Femur (tissue), 1 donor: Measurements from ENCODE around the gene UFSP2.
"Not testable (repeated sequence)": the region's sequence is repeated elsewhere in the genome, so short reads cannot be mapped to it uniquely, and the experiment has no call there.

ENCODE experiments used
- DNase-seq: peaks from one replicate; pipeline ENCODE4 v3.0.0-alpha.2; 2017

Gene UFSP2

DNA sequence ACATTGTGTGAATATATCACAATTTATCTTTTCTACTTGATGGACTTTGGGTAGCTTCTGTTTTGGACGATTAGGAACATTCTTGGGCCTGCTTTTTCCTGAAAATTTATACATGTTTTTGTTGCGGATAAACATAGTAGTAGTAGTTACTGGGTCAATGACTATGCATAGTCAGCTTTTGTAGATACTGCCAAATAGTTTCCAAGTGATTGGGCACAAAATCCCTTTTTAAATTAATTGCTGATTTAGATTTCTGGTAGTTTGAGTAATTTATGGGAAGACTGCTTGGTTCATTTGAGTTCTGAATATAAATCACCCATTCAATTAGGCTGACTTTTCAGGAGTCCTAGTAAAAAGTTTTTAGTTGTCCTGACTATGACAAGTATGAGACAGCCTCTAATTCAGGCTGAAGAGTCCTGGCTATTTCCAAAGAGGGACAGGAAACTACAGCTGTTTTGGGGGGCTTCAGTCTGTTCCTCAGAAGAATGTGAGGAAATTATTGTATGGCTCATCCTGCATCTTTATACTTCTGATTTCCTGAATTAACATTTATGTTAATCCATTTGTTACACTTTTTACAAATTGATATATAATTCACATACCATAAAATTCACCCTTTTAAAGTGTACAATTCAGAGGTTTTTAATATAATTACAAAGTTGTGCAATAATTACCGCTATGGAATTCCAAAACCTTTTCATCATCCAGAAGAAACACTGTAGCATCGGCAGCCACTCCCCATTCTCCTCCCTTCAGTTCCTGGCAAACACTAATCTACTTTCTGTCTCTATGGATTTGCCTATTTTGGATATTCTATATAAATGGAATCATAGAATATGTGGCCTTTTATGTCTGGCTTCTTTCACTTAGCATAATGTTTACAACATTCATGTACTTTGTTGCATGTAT, 44.2 kb downstream of the UFSP2 start:
- no peak for DNase-seq

DNA sequence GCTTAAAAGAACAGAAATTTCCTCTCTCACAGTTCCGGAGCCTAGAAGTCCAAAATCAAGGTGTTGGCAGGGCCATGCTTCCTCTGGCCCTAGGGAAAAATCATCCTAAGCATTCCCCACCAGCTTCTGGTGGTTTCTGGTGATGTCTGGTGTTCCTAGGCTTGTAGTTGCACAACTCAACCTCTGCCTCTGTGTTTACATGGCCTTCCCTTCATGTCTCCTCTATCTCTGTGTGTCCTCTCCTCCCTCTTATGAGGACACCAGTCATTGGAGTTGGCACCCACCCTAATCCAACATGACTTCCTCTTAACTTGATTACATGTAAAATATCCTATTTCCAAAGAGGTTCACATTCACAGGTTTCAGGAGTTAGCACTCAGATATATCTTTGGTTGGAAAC, 45.4 kb downstream of the UFSP2 start:
- no peak for DNase-seq

DNA sequence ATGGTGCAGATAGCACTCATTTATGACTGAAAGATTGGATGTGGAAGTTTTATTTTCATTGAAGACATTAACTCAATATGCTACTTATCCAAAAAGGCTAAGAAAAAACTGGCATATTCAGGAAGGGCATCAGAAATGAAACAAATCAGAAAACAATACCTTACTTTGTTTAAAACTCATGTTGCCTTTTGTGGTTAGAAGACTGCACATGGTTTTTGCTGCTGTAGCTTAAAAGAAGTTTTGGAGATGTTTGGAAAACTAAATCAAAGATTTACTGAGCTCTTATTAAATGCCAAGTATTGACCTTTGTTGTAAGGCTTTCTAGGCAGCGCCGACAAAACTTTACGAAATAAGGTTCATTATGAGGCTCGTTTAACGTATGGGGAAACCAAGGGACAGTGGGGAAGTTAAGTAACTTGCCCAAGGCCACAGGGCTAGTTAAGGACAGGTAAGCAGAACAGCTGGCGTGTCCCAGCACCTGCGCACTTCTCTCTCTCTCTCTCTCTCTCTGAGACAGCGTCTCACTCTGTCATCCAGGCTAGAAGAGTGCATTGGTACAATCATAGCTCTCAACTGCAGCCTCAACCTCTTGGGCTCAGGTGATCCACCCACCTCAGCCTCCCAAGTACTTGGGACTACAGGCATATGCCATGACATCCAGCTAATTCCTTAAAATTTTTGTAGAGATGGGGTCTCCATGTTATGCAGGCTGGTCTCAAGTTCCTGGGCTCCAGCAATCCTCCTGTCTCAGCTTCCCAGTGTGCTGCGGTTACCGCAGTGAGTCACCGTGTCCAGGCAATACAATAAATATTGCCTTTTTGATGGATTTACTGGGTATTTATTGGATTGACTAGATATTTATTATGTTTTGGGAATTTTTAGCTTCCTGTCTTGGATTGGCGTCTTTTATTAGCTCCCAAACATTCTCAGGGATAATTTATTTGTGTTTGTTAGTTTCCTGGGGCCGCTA, 46.2 kb downstream of the UFSP2 start:
- DNase-seq, result no peak

DNA sequence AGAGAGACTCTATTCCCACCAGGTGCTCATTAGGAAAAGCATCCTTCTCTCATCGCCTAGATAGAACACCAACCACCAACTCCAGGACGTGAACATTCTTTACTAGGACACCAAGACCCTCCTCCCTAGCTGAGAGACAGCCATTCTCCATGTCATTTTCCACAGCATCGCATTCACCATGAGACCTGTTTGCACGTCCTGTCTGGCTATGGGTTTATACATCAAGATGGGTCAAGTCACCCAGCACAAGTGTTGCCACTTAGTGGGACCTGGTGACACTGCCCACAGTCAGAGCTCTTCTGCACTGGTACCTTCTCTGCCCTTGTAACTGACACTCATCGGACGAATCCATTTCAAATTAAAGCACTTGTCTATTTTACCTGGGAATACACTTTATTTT, 47.5 kb downstream of the UFSP2 start:
- no peak for DNase-seq

DNA sequence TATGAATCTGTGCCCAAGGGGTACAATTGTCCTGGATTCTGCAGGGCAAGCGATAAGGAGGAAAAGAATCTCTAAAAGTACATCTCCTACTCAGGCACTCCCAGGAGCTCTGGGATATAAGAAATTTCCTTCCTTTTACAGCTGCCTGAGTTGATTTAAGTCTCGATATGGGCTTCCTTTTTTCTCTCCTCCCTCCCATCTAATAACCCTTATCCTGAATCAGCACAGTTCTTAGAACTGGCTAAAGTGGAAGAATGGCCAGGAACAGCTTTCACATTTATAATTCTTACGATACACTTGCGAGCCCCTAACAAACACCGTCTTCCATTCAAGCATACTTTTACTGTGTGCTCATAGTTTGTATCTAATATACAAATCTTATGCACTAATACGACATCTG, 51.2 kb downstream of the UFSP2 start:
- DNase-seq, result no peak

DNA sequence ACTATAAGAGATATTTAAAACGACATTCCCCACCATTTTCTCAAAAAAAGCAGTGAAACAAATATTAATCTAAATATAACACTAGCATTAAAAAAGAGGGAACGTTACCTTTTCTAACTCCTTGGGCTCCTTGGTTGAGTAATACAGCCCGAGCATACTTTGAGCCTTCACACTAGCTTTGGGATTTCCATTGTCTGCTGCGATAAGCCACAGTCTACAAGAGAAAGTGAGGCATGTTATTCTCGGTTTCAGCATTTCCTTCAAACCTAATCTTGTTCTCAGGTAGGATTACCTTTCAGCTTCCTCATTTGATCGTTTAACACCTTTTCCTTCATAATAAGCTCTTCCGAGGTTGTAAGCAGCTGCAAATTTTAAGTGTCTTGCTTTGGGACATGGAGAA, 51.7 kb downstream of the UFSP2 start:
- DNase-seq, result no peak

DNA sequence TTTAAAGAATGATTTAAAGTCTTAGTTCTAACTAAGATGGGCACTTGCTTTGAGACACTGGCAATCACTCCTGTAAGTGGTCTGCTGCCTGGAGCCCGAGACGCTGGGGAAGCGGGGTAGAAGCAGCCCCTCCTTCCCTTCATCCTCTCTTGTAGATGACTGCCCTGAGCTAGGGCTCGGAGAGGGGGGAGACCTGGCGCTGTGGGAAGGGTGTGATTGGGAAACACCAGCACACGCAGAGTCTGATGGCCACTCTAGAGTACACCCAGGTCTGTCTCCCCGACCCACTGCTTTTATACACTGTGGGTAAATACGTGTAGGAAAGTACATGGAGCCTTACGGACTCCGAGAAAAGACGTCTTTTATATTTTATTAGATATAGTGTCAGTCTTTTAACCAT, 54.1 kb downstream of the UFSP2 start:
- DNase-seq, result no peak

DNA sequence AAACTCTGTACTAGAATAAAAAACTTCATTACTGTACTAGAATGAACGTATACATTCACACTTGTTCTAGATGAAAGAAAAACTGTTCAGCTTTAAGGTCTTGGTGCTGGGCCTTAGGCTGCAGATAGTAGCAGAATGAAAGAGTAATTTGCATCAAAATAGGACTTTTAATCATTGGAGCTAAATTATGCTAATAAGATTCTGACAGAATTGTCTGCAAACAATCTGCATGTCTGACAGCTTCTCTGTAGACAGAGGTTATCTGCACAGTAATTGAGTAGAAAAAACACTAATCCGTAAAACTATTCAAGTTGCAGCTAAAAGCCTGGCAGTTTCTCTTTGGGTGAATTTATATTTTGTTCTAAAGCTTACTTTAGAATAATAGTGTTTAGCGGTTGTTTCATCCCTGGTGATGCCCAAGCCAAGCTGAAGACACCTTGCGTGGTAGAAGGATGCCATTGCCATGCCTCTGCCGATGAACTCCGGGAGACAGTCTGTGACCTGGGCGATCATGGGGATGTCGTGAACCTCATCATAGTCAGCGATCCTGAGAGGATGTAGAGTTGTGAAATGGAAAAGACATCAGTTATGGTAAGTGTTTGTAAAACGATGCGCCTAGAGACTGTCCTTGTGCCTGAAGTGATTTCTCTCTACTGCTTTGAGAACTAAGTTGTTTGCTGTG, 55.4 kb downstream of the UFSP2 start:
- no peak for DNase-seq

DNA sequence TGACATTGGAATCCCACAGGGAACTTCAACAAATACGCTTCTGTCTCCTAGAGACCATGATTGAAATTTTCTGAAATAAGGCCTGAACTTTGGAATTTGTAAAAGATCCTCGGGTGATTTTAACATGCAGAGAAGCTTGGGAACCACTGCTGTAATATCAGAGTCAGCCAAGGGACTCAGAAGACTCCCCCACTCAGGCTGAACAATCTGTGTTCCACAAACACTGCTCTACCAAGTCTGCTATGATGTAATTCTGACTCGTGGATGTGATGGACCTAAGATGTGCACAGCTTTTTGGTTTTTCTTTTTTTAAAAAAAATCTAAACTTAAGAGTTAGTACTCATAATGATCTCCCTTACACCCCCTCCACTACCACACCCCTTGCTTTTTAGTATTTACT, 56.0 kb downstream of the UFSP2 start:
- no peak for DNase-seq

DNA sequence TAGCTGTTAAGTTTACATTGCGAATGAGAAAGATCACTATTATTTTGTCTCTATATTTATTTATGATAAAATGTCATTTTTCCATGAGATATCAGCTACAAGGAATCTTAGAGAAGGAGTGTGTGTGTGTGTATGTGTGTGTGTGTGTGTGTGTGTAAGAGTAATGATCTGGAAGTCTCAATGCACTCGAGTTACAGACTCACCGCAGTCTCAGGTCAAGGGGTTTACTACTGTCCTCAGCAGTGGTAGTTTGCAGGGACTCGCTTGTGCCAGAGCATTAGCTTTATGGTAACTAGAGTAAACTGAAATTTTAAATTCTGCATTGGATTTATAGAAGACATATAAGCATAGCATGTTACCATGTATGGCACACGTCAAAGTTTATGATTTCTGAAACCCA, 60.9 kb downstream of the UFSP2 start:
- DNase-seq, result no peak

DNA sequence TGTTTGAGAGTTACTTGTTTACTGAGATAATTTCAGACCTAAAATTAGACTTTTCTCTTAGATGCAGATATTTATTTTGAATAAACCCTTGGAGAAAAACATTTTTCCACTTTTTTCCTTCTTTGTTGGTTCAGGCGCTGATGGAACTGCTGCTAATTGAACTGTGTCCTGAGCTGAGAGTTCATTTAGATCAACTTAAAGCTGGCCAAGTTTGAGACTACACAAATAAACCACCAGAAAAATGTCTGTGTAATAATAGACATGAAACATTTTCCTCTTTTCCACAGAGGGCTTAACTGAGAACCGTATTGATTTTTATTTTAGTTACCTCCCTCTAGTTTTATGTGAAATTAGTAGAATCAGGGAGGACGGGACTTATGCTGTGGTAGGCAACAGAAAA, 62.5 kb downstream of the UFSP2 start:
- DNase-seq, result no peak

DNA sequence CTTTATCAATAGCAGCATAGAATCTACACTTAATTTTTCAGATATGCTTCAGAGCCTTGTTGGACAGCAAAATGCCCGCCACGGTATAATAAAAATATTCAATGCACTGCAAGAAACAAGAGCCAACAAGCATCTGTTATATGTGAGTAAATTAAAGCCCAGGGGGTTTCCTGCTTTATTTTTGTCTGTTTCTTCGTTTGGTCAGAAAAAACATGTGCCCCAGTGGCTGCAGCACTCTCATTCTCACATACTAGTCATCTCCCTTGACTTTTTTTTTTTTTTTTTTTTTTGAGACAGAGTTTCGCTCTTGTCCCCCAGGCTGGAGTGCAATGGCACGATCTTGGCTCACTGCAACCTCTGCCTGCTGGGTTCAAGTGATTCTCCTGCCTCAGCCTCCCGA, 63.2 kb downstream of the UFSP2 start:
- DNase-seq, result not testable (repeated sequence)

DNA sequence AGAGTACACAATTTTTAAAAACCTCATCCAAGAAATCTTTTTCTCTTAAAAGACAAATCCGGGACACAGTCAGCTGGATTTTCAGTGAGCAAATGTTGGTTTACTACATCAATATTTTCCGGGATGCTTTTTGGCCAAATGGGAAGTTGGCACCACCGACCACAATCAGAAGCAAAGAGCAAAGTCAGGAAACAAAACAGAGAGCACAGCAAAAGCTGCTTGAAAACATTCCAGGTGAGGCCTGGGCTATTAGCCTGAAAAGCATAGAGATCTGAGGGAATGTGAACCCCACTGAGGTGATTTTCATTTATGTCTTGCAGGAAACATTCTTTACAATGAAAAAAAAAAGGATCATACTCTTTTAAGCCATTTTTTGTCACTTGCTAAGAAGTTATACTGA, 63.9 kb downstream of the UFSP2 start:
- DNase-seq, result no peak

DNA sequence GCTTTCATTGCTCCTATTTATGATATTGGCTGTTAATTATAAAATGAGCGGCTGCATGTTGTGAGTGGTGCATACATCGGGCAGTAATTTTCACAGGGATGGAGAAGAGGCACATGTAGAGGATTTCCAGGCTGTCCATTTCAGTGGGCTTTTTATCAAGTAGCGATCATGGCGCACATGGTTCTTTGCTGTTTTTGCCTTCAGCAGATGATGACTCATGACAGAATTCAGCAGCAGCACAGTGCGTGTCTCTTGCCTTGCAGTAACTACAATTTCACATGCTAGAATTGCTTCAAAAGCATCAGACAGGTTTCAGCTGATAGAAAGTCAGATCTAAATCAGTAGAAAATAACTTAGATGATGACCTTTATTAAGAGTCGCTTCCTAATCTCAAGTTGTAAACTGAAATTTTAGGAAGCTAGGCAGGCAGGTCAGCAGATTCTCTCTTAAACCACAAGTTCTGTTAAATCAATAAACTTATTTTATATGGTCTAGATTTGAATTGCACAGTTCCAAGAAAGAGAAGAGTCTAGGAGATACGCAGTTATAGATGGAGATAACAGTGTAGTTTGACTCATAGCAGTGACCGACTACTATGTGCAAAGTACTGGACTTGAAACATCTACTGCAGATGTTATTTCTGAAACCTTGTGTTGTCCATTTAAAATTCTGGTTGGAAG, 65.9 kb downstream of the UFSP2 start:
- DNase-seq, result no peak

DNA sequence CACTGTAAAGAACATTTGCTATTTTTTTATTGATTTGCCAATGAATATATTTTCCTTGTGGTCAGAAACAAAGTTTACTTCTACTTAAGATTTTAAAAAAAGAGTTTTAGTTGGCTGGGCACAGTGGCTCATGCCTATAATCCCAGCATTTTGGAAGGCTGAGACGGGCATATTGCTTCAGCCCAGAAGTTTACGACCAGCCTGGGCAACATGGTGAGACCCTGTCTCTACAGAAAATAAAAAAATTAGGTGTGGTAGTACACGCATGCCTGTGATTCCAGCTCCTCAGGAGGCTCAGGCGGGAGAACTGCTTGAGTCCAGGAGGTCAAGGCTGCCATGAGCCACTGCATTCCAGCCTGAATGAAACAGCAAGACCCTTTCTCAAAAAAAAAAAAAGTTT, 66.8 kb downstream of the UFSP2 start:
- no peak for DNase-seq

DNA sequence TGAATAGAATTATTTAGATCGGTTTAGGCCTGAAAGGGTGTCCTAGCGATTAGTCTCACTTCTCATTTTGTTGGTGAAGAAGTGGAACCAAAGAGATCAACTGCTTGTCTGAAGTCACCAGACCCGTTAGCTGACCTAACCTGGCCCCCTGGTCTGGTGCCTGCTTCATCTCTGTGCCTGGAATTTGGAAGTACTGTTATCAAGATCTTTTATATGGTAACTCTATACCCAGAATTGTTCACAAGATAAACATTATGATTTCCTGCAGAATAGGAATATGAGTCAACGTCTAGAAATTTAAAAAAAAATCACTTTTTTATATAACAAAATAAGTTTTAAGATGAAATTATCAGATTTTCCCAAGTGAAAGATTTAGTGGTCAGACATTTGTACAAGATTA, 67.2 kb downstream of the UFSP2 start:
- no peak for DNase-seq

DNA sequence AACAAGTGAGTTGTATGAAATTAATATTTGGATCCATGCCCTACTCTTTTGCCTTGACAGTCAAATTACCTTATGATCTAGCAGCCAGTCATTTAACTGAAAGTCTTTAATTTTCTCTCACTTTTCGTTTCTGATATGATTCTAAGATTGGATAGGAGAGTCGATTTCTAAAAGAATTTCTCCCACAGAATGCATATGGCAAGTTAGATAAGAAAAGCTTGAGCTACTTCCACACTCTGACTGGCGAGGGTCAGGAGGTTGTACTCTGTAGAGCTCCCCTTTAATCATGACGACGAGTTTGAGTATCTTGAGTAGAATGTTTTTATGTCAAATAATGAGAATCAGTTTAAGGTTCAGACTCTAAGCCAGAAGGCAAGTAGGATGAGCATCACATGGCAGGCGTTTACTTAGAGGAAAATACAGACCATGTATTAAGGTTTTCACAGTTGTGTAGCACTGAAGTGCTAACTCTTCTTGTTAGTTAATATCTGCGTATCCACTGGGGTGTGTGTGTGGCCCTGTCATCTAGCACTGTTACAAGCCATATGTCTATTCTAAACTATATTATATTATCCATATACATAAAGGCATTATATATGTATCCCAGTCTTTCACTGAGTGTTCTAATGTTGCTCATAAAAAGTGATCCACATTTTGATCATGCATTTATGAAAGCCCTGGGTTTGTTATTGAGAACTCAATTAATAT, 67.9 kb downstream of the UFSP2 start:
- DNase-seq, result no peak

DNA sequence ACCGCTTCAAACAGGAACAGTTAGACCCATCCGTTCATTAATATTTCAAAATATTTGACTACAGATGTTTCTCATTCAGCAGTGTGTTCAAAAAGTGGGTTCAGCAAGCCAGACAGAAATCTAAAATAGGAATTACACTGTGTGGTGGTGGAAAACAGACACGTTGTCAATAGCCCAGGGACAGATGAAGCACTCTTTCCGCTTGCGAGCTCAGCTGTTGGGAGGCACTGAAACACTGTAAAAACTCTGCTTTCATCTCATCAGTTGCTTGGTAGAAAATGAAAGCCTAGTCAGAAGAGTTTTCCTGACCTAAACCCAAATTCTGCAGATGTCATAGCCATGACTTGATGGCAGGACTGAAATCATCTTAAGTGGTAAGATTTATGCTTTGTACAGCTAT, 68.6 kb downstream of the UFSP2 start:
- DNase-seq, result peak; percentile 65

DNA sequence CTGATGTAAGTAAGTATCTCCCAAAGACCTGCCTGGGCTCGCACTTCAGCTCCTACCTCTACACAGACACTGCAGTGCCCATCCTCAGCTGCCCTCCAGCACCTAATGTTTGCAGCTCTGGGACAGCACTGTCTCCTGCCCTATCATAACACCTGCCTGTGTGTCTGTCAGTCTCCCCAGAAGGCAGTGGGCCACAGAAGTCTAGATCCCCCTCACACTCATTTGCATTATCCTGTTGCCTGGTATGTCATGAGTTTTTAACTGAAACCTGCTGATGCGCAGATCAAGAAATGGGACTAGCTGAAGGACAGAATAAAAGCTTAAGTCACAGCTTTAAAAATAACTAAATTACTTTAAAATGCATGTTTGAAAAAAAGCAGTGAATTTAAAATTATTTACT, 73.0 kb downstream of the UFSP2 start:
- no peak for DNase-seq

DNA sequence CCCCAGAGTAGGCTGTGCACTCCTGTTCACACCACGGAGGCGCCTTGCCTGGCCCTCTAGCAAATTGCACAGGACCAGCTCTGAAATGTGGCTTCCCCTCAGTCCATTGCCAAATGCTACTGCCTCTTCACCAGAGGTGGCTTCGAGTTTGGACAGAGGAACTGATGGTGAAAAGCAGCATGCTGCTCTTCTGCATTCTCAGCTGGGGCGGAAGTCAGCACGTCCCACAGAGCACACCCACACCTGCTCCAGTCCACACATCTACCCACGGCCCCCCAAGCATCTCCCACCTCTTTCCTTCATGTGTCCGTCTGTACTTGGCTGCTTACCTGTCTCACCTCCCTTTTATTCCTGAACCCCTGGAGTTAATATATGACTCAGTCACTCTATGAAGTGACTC, 73.6 kb downstream of the UFSP2 start:
- no peak for DNase-seq

DNA sequence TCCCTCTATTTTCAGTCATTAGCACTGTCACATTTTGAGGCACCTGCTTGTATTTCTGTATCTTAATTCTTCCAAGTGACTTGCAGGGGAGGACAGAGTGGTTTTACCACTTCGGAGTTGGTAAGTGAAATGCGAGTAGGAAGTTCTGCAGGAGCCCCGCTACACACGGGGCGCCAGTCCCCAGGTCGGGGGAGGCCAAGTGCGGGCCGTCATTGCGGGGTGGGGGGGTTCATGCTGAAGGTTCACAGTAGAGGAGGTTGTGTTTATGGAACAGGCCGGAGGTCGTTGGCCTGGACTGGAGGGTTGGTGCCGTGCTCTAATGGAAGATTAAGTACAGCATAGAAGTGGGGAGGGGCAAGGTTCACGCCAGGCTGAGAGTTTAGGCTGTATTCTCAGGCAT, 74.1 kb downstream of the UFSP2 start:
- no peak for DNase-seq
